ENCODE data around the gene GABRB3.

GABRB3 gene

DNA sequence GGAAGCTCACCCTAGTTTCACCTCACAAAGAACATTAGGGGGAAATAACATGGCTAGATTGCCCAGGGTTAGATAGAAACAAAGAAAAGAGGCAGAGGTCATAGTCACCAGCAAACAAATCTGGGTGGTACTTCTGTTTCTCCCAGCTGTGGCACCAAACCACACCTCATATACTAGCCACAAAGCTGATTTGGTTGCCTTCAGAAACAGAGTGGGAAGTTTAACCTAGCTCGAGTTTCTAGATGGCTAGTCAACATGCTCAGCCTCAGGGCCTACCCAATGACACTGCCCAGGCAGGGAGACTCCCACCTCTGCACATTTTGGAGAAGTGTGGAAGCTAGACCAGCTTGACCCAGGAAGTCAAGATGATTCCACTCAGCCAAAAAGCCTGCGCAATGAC, 174.2 kb downstream of the GABRB3 start:
- Histone ChIP-seq H3K4me1 (no peaks in the 10 kb centered on the region), H3K27ac (no peak overlapping the region), H3K9me3 (ENCODE audit: control insufficient read depth, low read length) (no peaks in the 10 kb centered on the region), H2AFZ (no peak overlapping the region), H3K27me3 (ENCODE audit: control insufficient read depth, insufficient read depth, low read length) (no peaks in the 10 kb centered on the region), H3K4me3 (ENCODE audit: low read depth, low read length) (no peak overlapping the region), H3K36me3 (ENCODE audit: control insufficient read depth, insufficient read depth, low read length) (no peaks in the 10 kb centered on the region), H3K9ac (no peak overlapping the region), H3K79me2 (peaks cover 3% of the 10 kb centered on the region), H3K4me2 (ENCODE audit: low read length) (no peak overlapping the region)
- TF ChIP-seq, protein P1, sequence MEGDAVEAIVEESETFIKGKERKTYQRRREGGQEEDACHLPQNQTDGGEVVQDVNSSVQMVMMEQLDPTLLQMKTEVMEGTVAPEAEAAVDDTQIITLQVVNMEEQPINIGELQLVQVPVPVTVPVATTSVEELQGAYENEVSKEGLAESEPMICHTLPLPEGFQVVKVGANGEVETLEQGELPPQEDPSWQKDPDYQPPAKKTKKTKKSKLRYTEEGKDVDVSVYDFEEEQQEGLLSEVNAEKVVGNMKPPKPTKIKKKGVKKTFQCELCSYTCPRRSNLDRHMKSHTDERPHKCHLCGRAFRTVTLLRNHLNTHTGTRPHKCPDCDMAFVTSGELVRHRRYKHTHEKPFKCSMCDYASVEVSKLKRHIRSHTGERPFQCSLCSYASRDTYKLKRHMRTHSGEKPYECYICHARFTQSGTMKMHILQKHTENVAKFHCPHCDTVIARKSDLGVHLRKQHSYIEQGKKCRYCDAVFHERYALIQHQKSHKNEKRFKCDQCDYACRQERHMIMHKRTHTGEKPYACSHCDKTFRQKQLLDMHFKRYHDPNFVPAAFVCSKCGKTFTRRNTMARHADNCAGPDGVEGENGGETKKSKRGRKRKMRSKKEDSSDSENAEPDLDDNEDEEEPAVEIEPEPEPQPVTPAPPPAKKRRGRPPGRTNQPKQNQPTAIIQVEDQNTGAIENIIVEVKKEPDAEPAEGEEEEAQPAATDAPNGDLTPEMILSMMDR (IDR thresholded peaks at IDR 0.05) = no peak

DNA sequence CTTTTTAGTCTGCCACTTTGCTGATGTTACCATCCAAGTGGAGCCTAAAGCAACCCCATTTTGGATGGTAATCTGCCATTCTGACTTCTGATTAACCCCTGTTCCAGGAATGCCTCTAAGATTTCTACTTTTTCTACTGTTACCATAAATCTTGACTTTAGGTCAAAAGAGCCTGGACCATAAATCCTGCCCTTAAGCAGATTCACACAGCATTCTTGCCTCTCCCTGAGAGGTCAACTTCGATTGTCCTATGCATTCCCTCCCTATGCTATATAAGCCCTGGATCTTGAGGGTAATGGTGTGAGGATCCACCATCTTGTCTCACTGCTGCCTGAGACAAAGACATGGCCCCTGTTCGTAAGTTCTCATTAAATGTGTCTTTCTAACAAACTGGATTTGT, 177.3 kb downstream of the GABRB3 start:
- TF ChIP-seq, protein P1 (IDR thresholded peaks at IDR 0.05) = no peak
- Histone ChIP-seq H2AFZ (no peak overlapping the region), H3K4me3 (ENCODE audit: low read depth, low read length) (no peak overlapping the region), H3K9ac (no peak overlapping the region), H3K27me3 (ENCODE audit: control insufficient read depth, insufficient read depth, low read length) (no peaks in the 10 kb centered on the region), H3K79me2 (peaks cover 3% of the 10 kb centered on the region), H3K27ac (no peak overlapping the region), H3K4me1 (no peaks in the 10 kb centered on the region), H3K4me2 (ENCODE audit: low read length) (no peak overlapping the region), H3K36me3 (ENCODE audit: control insufficient read depth, insufficient read depth, low read length) (no peaks in the 10 kb centered on the region), H3K9me3 (ENCODE audit: control insufficient read depth, low read length) (no peaks in the 10 kb centered on the region)

DNA sequence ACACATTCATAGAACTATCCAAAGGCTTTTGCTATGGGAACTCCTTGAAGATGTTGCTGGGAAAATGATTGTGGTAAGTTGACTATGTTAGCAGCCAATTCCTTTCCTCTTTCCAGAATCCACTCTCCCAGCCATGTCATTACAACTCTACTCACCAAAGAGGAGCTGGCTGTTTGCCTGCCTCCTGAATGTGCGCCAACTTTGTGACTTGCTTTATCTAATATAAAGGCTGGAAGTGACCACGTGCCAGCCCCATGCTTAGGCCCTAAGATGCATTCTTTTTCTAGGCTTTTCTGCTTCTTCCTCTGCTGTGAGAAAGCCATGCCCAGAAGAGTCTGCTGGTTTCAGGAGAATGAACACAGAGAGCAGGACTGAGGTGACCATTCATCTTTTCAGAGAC, 182.2 kb downstream of the GABRB3 start:
- H3K27me3 ChIP-seq (ENCODE audit: control insufficient read depth, insufficient read depth, low read length) = no peaks in the 10 kb centered on the region
- no peak overlapping the region for H3K4me2 ChIP-seq (ENCODE audit: low read length)
- no peaks in the 10 kb centered on the region for H3K4me1 ChIP-seq
- H3K27ac ChIP-seq = no peak overlapping the region
- H3K79me2 ChIP-seq = no peaks in the 10 kb centered on the region
- no peak overlapping the region for H2AFZ ChIP-seq
- TF ChIP-seq, protein P1 (IDR thresholded peaks at IDR 0.05) = no peak
- no peaks in the 10 kb centered on the region for H3K36me3 ChIP-seq (ENCODE audit: control insufficient read depth, insufficient read depth, low read length)
- H3K4me3 ChIP-seq (ENCODE audit: low read depth, low read length) = no peak overlapping the region
- H3K9me3 ChIP-seq (ENCODE audit: control insufficient read depth, low read length) = no peaks in the 10 kb centered on the region
- no peak overlapping the region for H3K9ac ChIP-seq

DNA sequence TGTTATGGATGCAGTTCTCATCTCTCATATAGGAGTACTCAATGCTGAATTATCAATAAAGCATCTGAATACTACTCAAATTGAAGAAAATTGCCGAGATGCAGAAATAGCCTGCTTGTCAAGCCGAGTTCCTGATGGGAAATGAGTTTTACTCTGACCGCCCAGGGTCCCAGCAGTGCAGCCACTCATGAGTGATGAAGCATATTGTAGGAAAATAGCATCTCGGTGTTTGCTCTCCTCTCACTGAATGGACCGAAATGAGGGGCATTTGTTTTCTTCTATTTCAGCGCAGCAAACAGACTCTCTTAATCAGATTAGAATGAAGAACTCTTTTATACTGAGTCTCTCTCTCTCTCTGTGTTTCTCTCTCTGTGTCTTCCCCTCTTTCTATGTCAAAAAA, 190.0 kb downstream of the GABRB3 start:
- no peaks in the 10 kb centered on the region for H3K36me3 ChIP-seq (ENCODE audit: control insufficient read depth, insufficient read depth, low read length)
- H3K4me1 ChIP-seq = no peaks in the 10 kb centered on the region
- H3K4me2 ChIP-seq (ENCODE audit: low read length) = no peak overlapping the region
- H3K27me3 ChIP-seq (ENCODE audit: control insufficient read depth, insufficient read depth, low read length) = no peaks in the 10 kb centered on the region
- no peak overlapping the region for H3K9ac ChIP-seq
- no peak overlapping the region for H3K27ac ChIP-seq
- H3K4me3 ChIP-seq (ENCODE audit: low read depth, low read length) = no peak overlapping the region
- TF ChIP-seq, protein P1 (IDR thresholded peaks at IDR 0.05) = no peak
- H2AFZ ChIP-seq = no peak overlapping the region
- no peaks in the 10 kb centered on the region for H3K79me2 ChIP-seq
- H3K9me3 ChIP-seq (ENCODE audit: control insufficient read depth, low read length) = no peaks in the 10 kb centered on the region

DNA sequence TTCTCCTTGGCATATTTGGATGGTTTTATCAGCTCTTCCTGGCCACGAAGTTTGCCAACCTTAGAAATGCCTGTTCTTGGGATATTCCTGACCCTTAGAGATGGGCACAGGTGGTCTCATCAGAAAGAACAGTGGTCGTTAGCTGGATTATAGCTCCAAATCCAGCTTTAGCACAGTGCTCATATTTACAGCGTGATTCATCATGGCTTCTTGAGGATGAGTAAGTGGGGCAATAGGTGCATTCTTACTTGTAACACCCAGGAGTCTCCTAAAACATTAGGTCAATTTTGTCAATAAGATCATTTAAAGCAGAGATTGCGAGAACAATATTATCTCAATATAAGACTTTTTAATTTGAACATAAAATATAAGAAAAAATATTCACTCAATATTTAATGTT, 191.9 kb downstream of the GABRB3 start:
- TF ChIP-seq, protein P1 (IDR thresholded peaks at IDR 0.05) = no peak
- no peaks in the 10 kb centered on the region for H3K27me3 ChIP-seq (ENCODE audit: control insufficient read depth, insufficient read depth, low read length)
- H3K4me2 ChIP-seq (ENCODE audit: low read length) = no peak overlapping the region
- H3K4me3 ChIP-seq (ENCODE audit: low read depth, low read length) = no peak overlapping the region
- no peak overlapping the region for H3K9ac ChIP-seq
- no peak overlapping the region for H2AFZ ChIP-seq
- no peaks in the 10 kb centered on the region for H3K9me3 ChIP-seq (ENCODE audit: control insufficient read depth, low read length)
- H3K79me2 ChIP-seq = no peaks in the 10 kb centered on the region
- no peaks in the 10 kb centered on the region for H3K4me1 ChIP-seq
- no peak overlapping the region for H3K27ac ChIP-seq
- no peaks in the 10 kb centered on the region for H3K36me3 ChIP-seq (ENCODE audit: control insufficient read depth, insufficient read depth, low read length)
